Measurements from ENCODE around the gene BOLL. TPM values are rescaled to one million over a fixed set of nuclear protein-coding genes. Genes with fewer than 3 reads are reported as not detected.
"Not testable (repeated sequence)": the region's sequence is repeated elsewhere in the genome, so short reads cannot be mapped to it uniquely, and the experiment has no call there.

The BOLL gene
- total RNA-seq, 2 experiments from 2014 or later = not detected

DNA sequence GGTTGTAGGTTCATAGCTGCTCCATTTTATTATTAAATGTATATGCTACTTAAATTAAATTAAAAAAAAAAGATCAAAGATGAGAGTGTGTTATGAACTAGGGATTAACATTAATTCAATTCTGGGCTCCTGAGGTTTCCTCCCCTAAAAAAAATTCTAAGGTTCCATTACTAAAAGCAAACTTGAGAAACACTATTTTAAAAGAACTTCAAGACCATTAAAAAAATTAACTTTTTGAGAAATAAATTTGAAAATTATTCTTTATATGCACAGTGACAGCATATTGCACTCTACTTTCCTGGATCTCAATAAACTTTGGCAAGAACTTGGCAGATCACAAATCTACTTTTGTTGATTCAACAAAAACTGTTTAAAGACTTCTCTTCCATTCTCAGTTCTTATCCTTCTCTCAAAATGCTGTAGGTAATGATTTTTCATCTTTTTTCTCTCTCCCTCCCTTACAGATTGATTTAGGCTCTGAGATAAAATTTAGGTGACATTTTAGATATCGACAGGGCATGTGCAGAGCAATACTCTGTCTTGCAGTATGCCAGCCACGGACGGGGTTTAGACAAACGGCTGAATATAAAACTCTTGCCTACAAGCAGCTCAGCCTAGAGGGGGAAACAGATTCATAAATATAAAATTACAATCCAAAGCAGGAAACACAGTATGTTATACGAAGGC lies 80.5 kb downstream of the BOLL start:
- H3K36me3 Mint-ChIP-seq (ENCODE audit: low read depth) = peaks cover 22% of the 10 kb centered on the region
- ATAC-seq = peak; percentile 51

DNA sequence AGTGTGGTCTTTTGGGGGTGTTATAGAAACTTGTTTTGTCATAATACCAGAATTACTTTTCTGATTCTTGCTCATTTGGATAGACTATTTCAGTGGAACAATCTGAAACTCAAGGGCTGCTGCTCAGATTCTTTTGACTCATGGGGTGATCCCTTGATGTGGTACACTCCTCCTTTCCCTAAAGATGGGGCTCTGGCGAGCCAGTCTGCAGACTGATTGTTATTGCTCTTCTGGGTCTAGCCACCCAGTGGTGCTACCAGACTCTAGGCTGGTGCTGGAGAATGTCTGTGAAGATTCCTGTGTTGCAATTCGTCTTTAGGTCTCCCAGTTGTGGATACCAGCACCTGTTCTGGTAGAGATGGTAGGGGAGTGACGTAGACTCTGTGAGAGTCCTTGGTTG lies 84.2 kb downstream of the BOLL start:
- H3K9me3 Mint-ChIP-seq (ENCODE audit: insufficient read depth) = peaks cover 6% of the 10 kb centered on the region
- CTCF ChIA-PET = no interaction called here
- no peak for ATAC-seq
- peaks cover 15% of the 10 kb centered on the region for H3K4me1 Mint-ChIP-seq (ENCODE audit: low read depth)
- no peak overlapping the region for H3K27ac Mint-ChIP-seq
- DNase-seq = no peak
- no peak overlapping the region for H3K4me3 Mint-ChIP-seq
- peaks cover 4% of the 10 kb centered on the region for H3K27me3 Mint-ChIP-seq (ENCODE audit: low read depth)
- POLR2A ChIA-PET = interaction anchor here (0.7 kb wide), 1 partner anchor 233 kb away, joined by 5 read pairs; no protein-coding TSS in a partner anchor
- no peaks in the 10 kb centered on the region for H3K36me3 Mint-ChIP-seq (ENCODE audit: low read depth)

More for the DNA sequence above, 80.5 kb downstream of the BOLL start:
- ChIA-PET CTCF (interaction anchor here (0.7 to 3.1 kb wide), 3 partner anchors 12 to 905 kb away, joined by 3 to 24 read pairs (median 4); partner anchors contain the start of gene GTF3C3), POLR2A (interaction anchor here (0.8 to 2.8 kb wide), 6 partner anchors 12 to 270 kb away, joined by 3 to 12 read pairs (median 7); partner anchors contain the start of genes HSPD1, HSPE1, MOB4 and SF3B1)
- no peak for DNase-seq
- Mint-ChIP-seq H3K27me3 (ENCODE audit: low read depth) (peaks cover 2% of the 10 kb centered on the region), H3K4me3 (peak overlapping the region; percentile 89), H3K9me3 (ENCODE audit: insufficient read depth) (peaks cover 4% of the 10 kb centered on the region), H3K27ac (peak overlapping the region; percentile 86), H3K4me1 (ENCODE audit: low read depth) (peaks cover 34% of the 10 kb centered on the region)

DNA sequence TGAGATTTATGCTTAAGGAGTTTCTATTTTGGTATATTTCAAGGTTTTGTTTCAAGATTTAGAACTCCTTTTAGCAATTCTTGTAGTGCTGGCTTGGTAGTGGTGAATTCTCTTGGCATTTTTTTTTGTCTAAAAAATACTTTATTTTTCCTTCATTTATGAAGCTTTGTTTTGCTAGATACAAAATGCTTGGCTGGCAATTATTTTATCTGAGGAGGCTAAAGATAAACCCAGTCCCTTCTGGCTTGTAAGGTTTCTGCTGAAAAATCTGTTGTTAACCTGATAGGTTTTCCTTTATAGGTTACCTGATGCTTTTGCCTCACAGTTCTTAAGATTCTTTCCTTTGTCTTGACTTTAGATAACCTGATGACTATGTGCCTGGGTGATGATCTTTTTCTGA lies 85.4 kb downstream of the BOLL start:
- H3K9me3 Mint-ChIP-seq (ENCODE audit: insufficient read depth); CTCF ChIA-PET; H3K27ac Mint-ChIP-seq; H3K36me3 Mint-ChIP-seq (ENCODE audit: low read depth); POLR2A ChIA-PET; H3K27me3 Mint-ChIP-seq (ENCODE audit: low read depth); DNase-seq; H3K4me3 Mint-ChIP-seq; ATAC-seq: not testable (repeated sequence)
- H3K4me1 Mint-ChIP-seq (ENCODE audit: low read depth) = peaks cover 12% of the 10 kb centered on the region

DNA sequence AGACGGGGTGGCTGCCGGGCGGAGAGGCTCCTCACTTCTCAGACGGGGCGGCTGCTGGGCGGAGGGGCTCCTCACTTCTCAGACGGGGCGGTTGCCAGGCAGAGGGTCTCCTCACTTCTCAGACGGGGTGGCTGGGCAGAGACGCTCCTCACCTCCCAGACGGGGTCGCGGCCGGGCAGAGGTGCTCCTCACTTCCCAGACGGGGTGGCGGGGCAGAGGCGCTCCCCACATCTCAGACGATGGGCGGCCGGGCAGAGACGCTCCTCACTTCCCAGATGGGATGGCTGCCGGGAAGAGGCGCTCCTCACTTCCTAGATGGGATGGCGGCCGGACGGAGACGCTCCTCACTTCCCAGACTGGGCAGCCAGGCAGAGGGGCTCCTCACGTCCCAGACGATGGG lies 88.5 kb downstream of the BOLL start:
- CTCF ChIA-PET; H3K4me1 Mint-ChIP-seq (ENCODE audit: low read depth); H3K4me3 Mint-ChIP-seq; ATAC-seq; DNase-seq; POLR2A ChIA-PET; H3K27ac Mint-ChIP-seq; H3K36me3 Mint-ChIP-seq (ENCODE audit: low read depth); H3K27me3 Mint-ChIP-seq (ENCODE audit: low read depth); H3K9me3 Mint-ChIP-seq (ENCODE audit: insufficient read depth): not testable (repeated sequence)

DNA sequence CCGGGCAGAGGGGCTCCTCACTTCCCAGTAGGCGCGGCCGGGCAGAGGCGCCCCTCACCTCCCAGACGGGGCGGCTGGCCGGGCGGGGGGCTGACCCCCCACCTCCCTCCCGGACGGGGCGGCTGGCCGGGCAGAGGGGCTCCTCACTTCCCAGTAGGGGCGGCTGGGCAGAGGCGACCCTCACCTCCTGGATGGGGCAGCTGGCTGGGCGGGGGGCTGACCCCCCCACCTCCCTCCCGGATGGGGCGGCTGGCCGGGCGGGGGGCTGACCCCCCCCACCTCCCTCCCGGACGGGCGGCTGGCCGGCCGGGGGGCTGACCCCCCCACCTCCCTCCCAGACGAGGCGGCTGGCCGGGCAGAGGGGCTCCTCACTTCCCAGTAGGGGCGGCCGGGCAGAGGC lies 89.1 kb downstream of the BOLL start:
- H3K4me1 Mint-ChIP-seq (ENCODE audit: low read depth); ATAC-seq; H3K9me3 Mint-ChIP-seq (ENCODE audit: insufficient read depth); H3K4me3 Mint-ChIP-seq; DNase-seq; POLR2A ChIA-PET; H3K27ac Mint-ChIP-seq; H3K36me3 Mint-ChIP-seq (ENCODE audit: low read depth); H3K27me3 Mint-ChIP-seq (ENCODE audit: low read depth); CTCF ChIA-PET: not testable (repeated sequence)

DNA sequence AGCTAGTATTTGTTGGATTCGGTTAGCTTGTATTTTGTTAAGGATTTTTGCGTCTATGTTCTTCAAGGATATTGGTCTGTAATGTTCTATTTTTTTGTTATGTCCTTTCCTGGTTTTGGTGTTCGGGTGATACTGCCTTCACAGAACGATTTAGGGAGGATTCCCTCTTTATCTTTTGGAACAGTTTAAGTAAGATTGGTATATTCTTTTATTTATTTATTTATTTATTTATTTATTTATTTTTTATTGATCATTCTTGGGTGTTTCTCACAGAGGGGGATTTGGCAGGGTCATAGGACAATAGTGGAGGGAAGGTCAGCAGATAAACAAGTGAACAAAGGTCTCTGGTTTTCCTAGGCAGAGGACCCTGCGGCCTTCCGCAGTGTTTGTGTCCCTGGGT lies 89.9 kb downstream of the BOLL start:
- H3K36me3 Mint-ChIP-seq (ENCODE audit: low read depth); ATAC-seq; POLR2A ChIA-PET; H3K27me3 Mint-ChIP-seq (ENCODE audit: low read depth); H3K27ac Mint-ChIP-seq; DNase-seq; H3K4me1 Mint-ChIP-seq (ENCODE audit: low read depth); H3K9me3 Mint-ChIP-seq (ENCODE audit: insufficient read depth); H3K4me3 Mint-ChIP-seq; CTCF ChIA-PET: not testable (repeated sequence)

DNA sequence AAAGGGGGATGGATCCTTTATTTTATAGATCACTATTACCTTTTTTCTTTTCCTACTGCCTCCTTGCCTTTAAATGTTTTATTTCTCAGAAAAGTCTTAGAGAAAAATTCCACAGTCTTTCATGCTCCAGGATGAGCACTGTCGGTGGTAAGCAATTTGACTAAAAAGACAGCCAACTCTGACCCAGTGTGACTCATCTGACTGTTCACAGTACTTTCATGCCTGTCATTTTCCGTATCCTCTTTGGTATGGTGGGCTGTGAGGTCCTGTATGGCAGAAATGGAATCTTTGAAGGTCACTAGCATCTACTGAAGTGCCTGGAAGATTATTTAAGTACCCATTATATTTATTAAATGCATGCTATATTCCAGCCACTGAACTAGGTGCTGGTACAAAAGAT lies 107.6 kb downstream of the BOLL start:
- Mint-ChIP-seq H3K9me3 (ENCODE audit: insufficient read depth) (no peaks in the 10 kb centered on the region), H3K27ac (no peak overlapping the region), H3K27me3 (ENCODE audit: low read depth) (peaks cover 17% of the 10 kb centered on the region), H3K36me3 (ENCODE audit: low read depth) (no peaks in the 10 kb centered on the region), H3K4me3 (no peak overlapping the region), H3K4me1 (ENCODE audit: low read depth) (no peaks in the 10 kb centered on the region)
- ChIA-PET CTCF (no interaction called here), POLR2A (no interaction called here)
- ATAC-seq (no peak), DNase-seq (no peak)

DNA sequence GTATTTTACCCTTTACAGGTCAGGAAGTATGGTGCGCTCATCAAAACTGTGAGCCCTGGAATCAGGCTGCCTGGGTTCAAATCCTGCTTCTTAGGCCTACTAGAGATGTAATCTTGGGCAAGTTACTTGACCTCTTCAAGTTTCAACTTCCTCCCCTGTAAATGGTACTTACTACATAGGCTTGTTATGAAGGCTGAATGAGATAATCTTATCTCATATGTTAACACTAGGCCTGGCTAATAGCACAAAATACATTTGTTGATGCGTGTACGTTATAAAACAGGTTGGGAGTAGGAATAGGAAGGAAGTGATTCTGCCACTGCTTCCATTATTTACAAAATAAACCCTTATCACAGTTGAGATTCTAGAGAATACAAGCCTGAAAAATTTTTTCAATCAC lies 108.1 kb downstream of the BOLL start:
- Mint-ChIP-seq H3K27me3 (ENCODE audit: low read depth) (peaks cover 17% of the 10 kb centered on the region), H3K4me3 (no peak overlapping the region), H3K27ac (no peak overlapping the region), H3K36me3 (ENCODE audit: low read depth) (no peaks in the 10 kb centered on the region), H3K4me1 (ENCODE audit: low read depth) (no peaks in the 10 kb centered on the region), H3K9me3 (ENCODE audit: insufficient read depth) (no peaks in the 10 kb centered on the region)
- no peak for ATAC-seq
- ChIA-PET CTCF (no interaction called here), POLR2A (no interaction called here)
- DNase-seq = no peak

Other genes with a start within 250 kb of the BOLL start
- not detected for gene RFTN2, start 109.7 kb downstream of the BOLL start, total RNA-seq
- gene MARS2, start 80.0 kb downstream of the BOLL start, total RNA-seq = 10 to 100 TPM; 15.0 to 15.6 TPM
- gene PLCL1, start 19.3 kb upstream of the BOLL start, total RNA-seq = under 1 TPM; 0.08 to 0.18 TPM

Measured in activated CD8-positive, alpha-beta T cell treated with anti-CD3 and anti-CD28 coated beads, Interleukin-2, amount 10 ng/mL, durations not matched to agents 7 days and 5 days (primary cell).